Thymus (tissue), 11 donors: ENCODE results near the gene ZNF428. TPM values are rescaled to one million over a fixed set of nuclear protein-coding genes. Genes with fewer than 3 reads are reported as not detected.
"Not testable (repeated sequence)": the region's sequence is repeated elsewhere in the genome, so short reads cannot be mapped to it uniquely, and the experiment has no call there.

Experiments used
- DNase-seq, 9 donors: peaks; one replicate each; pipeline ENCODE4 v3.0.0-alpha.2; 2013; ENCODE audit warnings: low spot score in 9 of 9, low read depth in 6 of 9, missing footprints in 1 of 9
- H3K27ac ChIP-seq, 2 donors: one replicate each; pipeline ENCODE4 v1.5.1; 2013; ENCODE audit warnings: control low read depth in 1 of 2, low read depth in 1 of 2, low read length in 1 of 2, mild to moderate bottlenecking in 1 of 2, moderate library complexity in 1 of 2
- H3K27me3 ChIP-seq, 2 donors: one replicate each; pipeline ENCODE4 v1.5.1; 2013; ENCODE audit warnings: low read length in 1 of 2; ENCODE audit not compliant: control insufficient read depth in 2 of 2, insufficient read depth in 1 of 2
- H3K36me3 ChIP-seq, 2 donors: one replicate each; pipeline ENCODE4 v1.5.1; 2013; ENCODE audit warnings: low read length in 1 of 2, mild to moderate bottlenecking in 1 of 2, moderate library complexity in 1 of 2; ENCODE audit not compliant: control insufficient read depth in 2 of 2, insufficient read depth in 2 of 2
- H3K4me1 ChIP-seq, 2 donors: one replicate each; pipeline ENCODE4 v1.5.1; 2013; ENCODE audit warnings: low read length in 2 of 2; ENCODE audit not compliant: control insufficient read depth in 2 of 2, insufficient read depth in 2 of 2
- H3K4me3 ChIP-seq, 2 donors: one replicate each; pipeline ENCODE4 v1.5.1; 2013; ENCODE audit warnings: low read length in 2 of 2, control low read depth in 1 of 2, mild to moderate bottlenecking in 1 of 2
- H3K9me3 ChIP-seq, 2 donors: one replicate each; pipeline ENCODE4 v1.5.1; 2013; ENCODE audit warnings: low read length in 1 of 2, mild to moderate bottlenecking in 1 of 2; ENCODE audit not compliant: control insufficient read depth in 2 of 2, insufficient read depth in 1 of 2
- WGBS: extraction: QIAGEN DNeasy Blood & Tissue Kit; methylation state at CpG from one replicate; pipeline ENCODE4 v1.1.7; 2013; 5-methylcytosine and 5-hydroxymethylcytosine counted together
- polyA plus RNA-seq: library from polyadenylated mRNA; stranded (reverse); fragments of 200-250 nt; gene quantifications from one replicate; pipeline ENCODE4 v1.2.3, GENCODE V29; 2013
- total RNA-seq: library from RNA; stranded (reverse); fragments of 120-200 nt; gene quantifications from one replicate; pipeline ENCODE4 v1.2.4, GENCODE V29; 2013
- donor health status: healthy.

Gene ZNF428
- total and polyA plus RNA-seq, 2 donors, result 54.8 to 74.3 TPM

DNA sequence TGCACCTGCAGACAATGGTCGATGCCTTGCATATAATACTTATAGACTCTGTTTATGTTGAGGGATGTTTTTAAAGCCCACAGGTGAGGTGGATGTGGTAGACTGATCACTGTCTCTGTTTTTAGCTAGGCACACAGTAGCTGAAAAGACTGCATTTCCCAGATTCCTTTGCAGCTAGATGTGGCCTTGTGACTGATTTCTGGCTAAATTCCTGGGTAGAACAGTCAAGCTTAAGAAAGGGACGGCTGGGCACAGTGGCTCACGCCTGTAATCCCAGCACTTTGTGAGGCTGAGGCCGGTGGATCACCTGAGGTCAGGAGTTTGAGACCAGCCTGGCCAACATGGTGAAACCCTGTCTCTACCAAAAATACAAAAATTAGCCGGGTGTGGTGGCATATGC, 19.1 kb downstream of the ZNF428 start:
- peaks cover 33 to 41% of the 10 kb centered on the region in 2 donors for H3K36me3 ChIP-seq
- DNase-seq, H3K27me3 ChIP-seq, H3K27ac ChIP-seq, H3K9me3 ChIP-seq, H3K4me3 ChIP-seq: not testable (repeated sequence)
- 99% methylated on average over 5 of the region's 5 CpGs for WGBS
- H3K4me1 ChIP-seq, result peaks cover 6 to 20% of the 10 kb centered on the region in 2 donors

DNA sequence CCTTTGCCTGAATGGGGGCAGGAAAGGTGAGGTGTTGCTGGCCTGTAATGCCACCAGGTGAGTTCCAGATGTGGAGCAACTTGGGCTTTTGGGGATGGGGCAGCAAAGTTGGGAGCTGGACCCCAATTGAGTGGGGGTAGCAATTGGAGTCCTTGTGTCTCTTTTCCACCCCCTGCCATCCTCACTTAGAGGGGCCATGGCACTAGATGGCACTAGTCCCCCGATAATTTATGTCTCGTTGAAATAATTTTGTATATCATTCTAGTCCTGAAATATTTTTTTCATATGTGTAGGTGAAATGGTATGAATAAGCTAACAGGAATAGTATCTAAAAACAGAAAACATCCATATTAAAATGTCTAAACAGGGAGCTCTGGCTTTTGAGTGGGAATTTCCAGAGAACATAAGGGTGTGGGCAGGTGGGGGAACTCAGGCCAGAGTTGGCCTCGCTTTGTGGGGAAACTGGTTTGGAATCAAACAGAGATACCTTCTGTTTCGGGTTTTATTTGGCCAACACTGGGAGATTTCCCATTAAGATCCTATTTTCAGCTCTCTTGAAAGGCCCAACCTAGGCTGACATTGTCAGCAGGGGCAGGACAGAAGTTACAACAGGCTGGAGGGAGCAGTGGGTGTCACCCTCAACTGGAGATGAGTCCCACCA, 19.7 kb downstream of the ZNF428 start:
- no peak overlapping the region for H3K4me3 ChIP-seq
- H3K27me3 ChIP-seq, result no peaks in the 10 kb centered on the region
- DNase-seq, result no peak
- peaks cover 33 to 41% of the 10 kb centered on the region in 2 donors for H3K36me3 ChIP-seq
- no peaks in the 10 kb centered on the region for H3K9me3 ChIP-seq
- WGBS, result 98% methylated on average over 4 of the region's 4 CpGs
- H3K4me1 ChIP-seq, result peaks cover 8 to 25% of the 10 kb centered on the region in 2 donors
- H3K27ac ChIP-seq, result no peak overlapping the region

DNA sequence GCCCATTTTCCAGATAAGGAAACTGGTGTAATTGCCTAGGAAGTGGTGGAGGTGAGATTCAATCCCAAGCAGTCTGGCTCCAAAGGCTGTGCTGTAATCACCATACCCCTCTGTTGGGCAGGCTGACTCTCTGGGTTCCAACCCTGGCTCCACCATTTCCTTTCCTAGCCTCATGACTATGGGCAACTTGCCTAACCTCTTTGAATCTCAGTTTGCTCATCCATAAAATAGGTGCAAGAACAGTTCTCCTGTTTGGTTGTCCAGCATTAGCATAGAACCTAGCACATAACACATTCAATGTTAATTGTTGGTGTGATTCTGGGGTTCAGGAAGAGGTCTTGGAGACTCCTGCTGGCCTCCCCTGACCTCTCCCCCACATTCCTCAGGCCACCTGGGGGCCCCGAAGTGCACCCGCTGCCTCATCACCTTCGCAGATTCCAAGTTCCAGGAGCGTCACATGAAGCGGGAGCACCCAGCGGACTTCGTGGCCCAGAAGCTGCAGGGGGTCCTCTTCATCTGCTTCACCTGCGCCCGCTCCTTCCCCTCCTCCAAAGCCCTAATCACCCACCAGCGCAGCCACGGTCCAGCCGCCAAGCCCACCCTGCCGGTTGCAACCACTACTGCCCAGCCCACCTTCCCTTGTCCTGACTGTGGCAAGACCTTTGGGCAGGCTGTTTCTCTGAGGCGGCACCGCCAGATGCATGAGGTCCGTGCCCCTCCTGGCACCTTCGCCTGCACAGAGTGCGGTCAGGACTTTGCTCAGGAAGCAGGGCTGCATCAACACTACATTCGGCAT, 20.8 kb downstream of the ZNF428 start:
- no peak overlapping the region for H3K4me3 ChIP-seq
- DNase-seq, result no peak
- peaks cover 14 to 35% of the 10 kb centered on the region in 2 donors for H3K4me1 ChIP-seq
- 98% methylated on average over 19 of the region's 19 CpGs for WGBS
- no peak overlapping the region for H3K27ac ChIP-seq
- H3K27me3 ChIP-seq, result no peaks in the 10 kb centered on the region
- peaks cover 38 to 46% of the 10 kb centered on the region in 2 donors for H3K36me3 ChIP-seq
- H3K9me3 ChIP-seq, result no peaks in the 10 kb centered on the region

DNA sequence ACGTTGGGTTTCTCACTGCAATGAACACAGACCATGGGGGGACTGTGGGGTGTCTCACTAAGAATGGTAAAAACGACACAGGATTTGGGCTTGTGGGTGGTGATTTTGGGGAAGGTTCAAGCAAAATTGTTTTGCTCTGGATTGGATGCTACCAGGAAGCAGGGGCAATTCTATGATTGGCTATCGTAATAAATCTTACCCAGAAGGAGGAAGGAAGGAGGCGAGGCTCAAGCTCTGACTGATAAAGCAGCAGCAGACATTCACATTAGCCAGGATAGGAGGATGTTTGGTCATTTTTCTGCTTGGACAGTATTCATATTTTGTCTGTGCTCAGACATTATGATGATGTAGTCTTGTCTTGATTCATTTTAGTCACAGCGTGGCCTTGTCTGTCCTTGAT, 21.6 kb downstream of the ZNF428 start:
- 55% methylated on average over 5 of the region's 5 CpGs for WGBS
- no peak for DNase-seq
- peaks cover 14 to 35% of the 10 kb centered on the region in 2 donors for H3K4me1 ChIP-seq
- no peaks in the 10 kb centered on the region for H3K27me3 ChIP-seq
- peaks cover 44 to 49% of the 10 kb centered on the region in 2 donors for H3K36me3 ChIP-seq
- no peaks in the 10 kb centered on the region for H3K9me3 ChIP-seq
- H3K4me3 ChIP-seq, result no peak overlapping the region
- H3K27ac ChIP-seq, result no peak overlapping the region

DNA sequence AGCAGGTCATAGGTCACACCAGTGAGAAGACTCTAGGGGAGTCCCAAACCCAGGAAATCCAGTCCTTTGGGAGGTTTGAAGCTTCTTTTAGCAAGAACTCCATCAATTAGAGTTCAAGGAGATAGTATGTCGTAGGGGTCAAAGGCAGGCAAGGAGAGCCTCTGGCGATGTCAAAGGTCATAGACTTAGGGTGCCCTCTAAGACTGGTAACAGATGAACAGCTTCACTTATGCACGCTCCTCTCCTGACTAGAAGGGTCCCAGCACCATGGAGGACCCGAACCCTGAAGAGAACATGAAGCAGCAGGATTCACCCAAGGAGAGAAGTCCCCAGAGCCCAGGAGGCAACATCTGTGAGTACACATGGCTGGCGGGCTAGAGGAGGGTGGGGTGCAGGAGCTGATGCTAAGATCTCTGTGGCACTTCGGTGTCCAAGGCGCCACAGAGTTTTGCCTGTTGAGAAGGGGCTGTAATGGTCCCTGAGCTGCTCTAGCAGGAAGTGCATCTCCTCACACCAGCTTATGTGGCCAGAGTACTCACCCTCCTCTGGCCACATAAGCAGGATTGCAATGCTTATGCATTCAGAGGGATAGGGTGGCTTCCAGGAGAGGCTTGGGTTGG, 22.5 kb downstream of the ZNF428 start:
- peaks cover 14 to 35% of the 10 kb centered on the region in 2 donors for H3K4me1 ChIP-seq
- WGBS, result 31% methylated on average over 7 of the region's 7 CpGs
- H3K27ac ChIP-seq, result peak overlapping the region in 1 of 2 donors; percentile 94
- DNase-seq, result peak in 1 of 9 donors; percentile 31
- no peaks in the 10 kb centered on the region for H3K9me3 ChIP-seq
- peaks cover 46 to 47% of the 10 kb centered on the region in 2 donors for H3K36me3 ChIP-seq
- H3K27me3 ChIP-seq, result no peaks in the 10 kb centered on the region
- H3K4me3 ChIP-seq, result peak overlapping the region; percentile 62 to 72

DNA sequence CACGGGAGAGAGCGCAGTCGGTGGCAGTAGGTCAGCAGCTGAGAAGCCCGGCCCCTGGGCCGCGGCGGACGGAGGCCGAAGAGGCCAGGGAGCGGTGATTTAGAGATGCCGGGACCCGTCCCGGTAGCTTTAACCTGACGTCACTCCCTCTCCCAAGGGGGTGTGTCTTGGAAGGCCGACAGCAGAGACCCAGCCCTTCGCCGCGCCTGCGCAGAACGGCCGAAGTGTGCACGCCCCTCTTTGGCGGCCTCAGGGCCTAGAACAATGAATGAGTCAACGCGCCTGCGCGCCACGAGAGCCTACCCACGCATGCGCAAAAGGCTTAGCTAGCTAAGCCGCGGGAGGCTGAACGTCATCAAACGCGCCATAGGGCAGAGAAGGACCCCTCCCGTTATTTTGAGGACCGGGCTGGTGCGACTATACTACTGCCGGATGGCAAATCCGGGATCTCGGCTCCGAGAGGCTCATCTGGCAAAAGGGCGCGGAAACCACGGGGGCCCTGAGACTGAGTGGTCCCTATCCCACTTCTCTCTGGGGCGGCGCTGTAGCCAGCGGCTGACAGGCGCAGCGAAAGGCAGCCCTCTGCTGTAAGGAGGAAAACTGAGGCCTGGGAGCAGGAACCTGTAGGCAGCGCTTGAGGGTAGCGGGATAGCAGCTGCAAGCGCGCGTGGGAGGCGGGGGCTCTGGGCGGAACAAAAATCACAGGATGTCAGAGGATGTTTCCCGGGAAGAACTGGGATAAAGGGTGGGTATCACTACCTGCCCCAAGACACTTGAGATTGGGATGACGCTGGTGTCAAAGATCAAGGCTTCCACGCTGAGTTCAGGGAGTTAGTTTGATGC, 23.2 kb downstream of the ZNF428 start, which contains the start of the genes IRGQ and ZNF576:
TSS of gene IRGQ (minus strand) at position 136 of the 843 bp plus-strand sequence. CDS start 796 bp downstream, outside the sequence.
TSS of gene ZNF576 (plus strand) at position 597 of the 843 bp plus-strand sequence. CDS start 514 bp downstream, outside the sequence.
- peak; percentile 99 to 100 (median 100) for DNase-seq
- Histone ChIP-seq H3K36me3 (peaks cover 40 to 47% of the 10 kb centered on the region in 2 donors), H3K27ac (peak within 1 kb of the TSS; percentile 94 to 98), H3K4me3 (peak within 1 kb of the TSS; percentile 73 to 78), H3K4me1 (peaks cover 14 to 35% of the 10 kb centered on the region in 2 donors), H3K9me3 (no peaks in the 10 kb centered on the region), H3K27me3 (no peaks in the 10 kb centered on the region)
- WGBS, result under 1% methylated on average over 60 of the region's 60 CpGs

DNA sequence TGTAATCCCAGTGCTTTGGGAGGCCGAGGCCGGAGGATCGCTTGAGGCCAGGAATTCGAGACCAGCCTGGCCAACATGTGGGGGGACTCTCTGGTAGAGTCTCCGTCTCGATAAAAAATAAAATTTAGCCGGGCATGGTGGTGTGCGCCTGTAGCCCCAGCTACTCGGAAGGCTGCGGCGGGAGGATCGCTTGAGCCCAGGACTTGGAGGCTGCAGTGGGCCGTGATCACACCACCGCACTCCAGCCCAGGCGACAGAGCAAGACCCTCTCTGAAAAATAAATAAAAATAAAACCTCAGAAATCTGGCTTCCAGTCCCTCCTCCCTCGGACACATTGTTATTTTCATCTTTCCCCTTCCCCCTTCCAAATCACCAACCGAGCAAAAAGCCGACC, 23.8 kb downstream of the ZNF428 start:
- Histone ChIP-seq H3K4me3 (peak overlapping the region; percentile 73 to 78), H3K36me3 (peaks cover 37 to 48% of the 10 kb centered on the region in 2 donors), H3K27ac (peak overlapping the region; percentile 80 to 82), H3K4me1 (peaks cover 14 to 35% of the 10 kb centered on the region in 2 donors), H3K27me3 (no peaks in the 10 kb centered on the region), H3K9me3 (no peaks in the 10 kb centered on the region)
- DNase-seq, result no peak
- under 1% methylated on average over 18 of the region's 18 CpGs for WGBS
